Ectodermal cell (in vitro differentiated cells): ENCODE data around the gene APOM.

Source experiments
- H3K27ac ChIP-seq: 2 replicates; pipeline ENCODE4 v1.7.0; 2013; ENCODE audit warnings: mild to moderate bottlenecking, low read depth, low read length; ENCODE audit not compliant: insufficient read depth, poor library complexity, severe bottlenecking
- H3K27me3 ChIP-seq: 2 replicates; pipeline ENCODE4 v1.7.0; 2013; ENCODE audit warnings: mild to moderate bottlenecking, low read length; ENCODE audit not compliant: insufficient read depth, control insufficient read depth, poor library complexity, severe bottlenecking
- H3K36me3 ChIP-seq: one replicate; pipeline ENCODE4 v1.7.0; 2013; ENCODE audit warnings: low read length; ENCODE audit not compliant: control insufficient read depth, insufficient read depth
- H3K4me1 ChIP-seq: one replicate; pipeline ENCODE4 v1.7.0; 2013; ENCODE audit warnings: low read length; ENCODE audit not compliant: control insufficient read depth, insufficient read depth
- H3K4me3 ChIP-seq: 2 replicates; pipeline ENCODE4 v1.7.0; 2013; ENCODE audit warnings: low read depth, low read length, control low read depth; ENCODE audit not compliant: insufficient read depth
- H3K9me3 ChIP-seq: 2 replicates; pipeline ENCODE4 v1.7.0; 2013; ENCODE audit warnings: mild to moderate bottlenecking, low read length, moderate library complexity; ENCODE audit not compliant: control insufficient read depth
- WGBS, 2 experiments: methylation state at CpG; one replicate each; pipeline ENCODE4 v1.1.7; 2013; ENCODE audit warnings: missing lambda C conversion rate in 2 of 2; 5-methylcytosine and 5-hydroxymethylcytosine counted together

Gene APOM

DNA sequence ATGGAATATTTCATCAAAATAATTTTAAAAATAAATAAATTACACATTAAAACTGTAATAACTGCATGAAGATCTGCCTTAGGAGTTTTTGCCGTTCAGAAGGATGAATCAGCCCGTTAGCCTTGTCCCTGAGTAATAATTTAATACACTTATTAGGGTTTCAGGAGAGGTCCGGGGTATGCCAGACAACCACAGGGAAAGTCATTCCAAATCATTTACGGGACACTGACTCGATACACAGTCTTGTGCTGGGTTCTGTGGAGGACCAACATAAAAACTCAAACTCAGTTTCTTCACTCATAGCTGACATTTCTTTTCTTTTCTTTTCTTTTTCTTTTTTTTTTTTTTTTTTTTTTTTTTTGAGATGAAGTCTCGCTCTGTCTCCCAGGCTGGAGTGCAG is 50.2 kb downstream of the APOM start:
- Histone ChIP-seq H3K9me3 (no peaks in the 10 kb centered on the region), H3K4me1 (peaks cover 9% of the 10 kb centered on the region), H3K27ac (no peak overlapping the region), H3K27me3 (peaks cover 32% of the 10 kb centered on the region), H3K36me3 (no peaks in the 10 kb centered on the region), H3K4me3 (no peak overlapping the region)
- WGBS, 2 experiments: 93 to 95% methylated on average over 6 of the region's 6 CpGs

DNA sequence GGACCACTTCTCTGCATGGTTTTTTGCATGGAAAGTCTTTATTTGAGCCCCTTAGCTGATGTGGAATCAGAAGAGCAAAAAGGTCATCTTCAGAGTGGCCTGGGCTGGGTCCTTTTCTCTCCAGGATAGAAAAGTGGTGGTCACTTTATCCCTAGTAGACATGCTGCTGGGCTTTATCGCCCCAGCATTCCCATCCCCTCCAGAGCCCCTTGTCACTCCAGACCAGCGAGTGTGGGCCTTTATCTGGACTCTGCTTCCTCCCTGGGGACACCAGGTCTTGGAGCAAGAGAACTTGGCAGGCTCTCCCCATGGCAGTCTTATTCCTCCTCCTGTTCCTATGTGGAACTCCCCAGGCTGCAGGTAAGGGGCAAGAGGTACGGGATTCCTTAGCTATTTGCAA is 50.9 kb downstream of the APOM start, which contains the start of gene LY6G6F:
Gene LY6G6F, plus strand, starts transcription at position 268 of the 400 bp plus-strand sequence. Its CDS starts 41 bp downstream, at position 309.
- Histone ChIP-seq H3K36me3 (no peaks in the 10 kb centered on the region), H3K9me3 (no peaks in the 10 kb centered on the region), H3K4me3 (no peak within 1 kb of the TSS), H3K4me1 (peaks cover 11% of the 10 kb centered on the region), H3K27me3 (peaks cover 38% of the 10 kb centered on the region), H3K27ac (no peak within 1 kb of the TSS)
- WGBS, 2 experiments: 72 to 87% methylated on average over 3 of the region's 3 CpGs

DNA sequence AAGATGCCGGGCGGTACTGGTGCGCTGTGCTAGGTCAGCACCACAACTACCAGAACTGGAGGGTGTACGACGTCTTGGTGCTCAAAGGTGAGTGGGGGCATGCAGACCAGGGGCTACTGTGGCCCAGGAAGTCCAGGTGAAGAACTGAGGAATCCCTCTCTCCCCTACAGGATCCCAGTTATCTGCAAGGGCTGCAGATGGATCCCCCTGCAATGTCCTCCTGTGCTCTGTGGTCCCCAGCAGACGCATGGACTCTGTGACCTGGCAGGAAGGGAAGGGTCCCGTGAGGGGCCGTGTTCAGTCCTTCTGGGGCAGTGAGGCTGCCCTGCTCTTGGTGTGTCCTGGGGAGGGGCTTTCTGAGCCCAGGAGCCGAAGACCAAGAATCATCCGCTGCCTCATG is 52.0 kb downstream of the APOM start:
- no peaks in the 10 kb centered on the region for H3K9me3 ChIP-seq

More for the DNA sequence above, 52.0 kb downstream of the APOM start:
- WGBS, 2 experiments: 90 to 94% methylated on average over 10 of the region's 10 CpGs
- no peak overlapping the region for H3K27ac ChIP-seq
- H3K4me1 ChIP-seq: peaks cover 12% of the 10 kb centered on the region
- no peak overlapping the region for H3K4me3 ChIP-seq
- no peaks in the 10 kb centered on the region for H3K36me3 ChIP-seq
- H3K27me3 ChIP-seq: peaks cover 49% of the 10 kb centered on the region
